ENCODE results near the gene MSANTD7.
A peak's percentile ranks its signal among the peaks of the same experiment; 100 is the strongest.
"Not testable (repeated sequence)": the region's sequence is repeated elsewhere in the genome, so short reads cannot be mapped to it uniquely, and the experiment has no call there.

The MSANTD7 gene, protein sequence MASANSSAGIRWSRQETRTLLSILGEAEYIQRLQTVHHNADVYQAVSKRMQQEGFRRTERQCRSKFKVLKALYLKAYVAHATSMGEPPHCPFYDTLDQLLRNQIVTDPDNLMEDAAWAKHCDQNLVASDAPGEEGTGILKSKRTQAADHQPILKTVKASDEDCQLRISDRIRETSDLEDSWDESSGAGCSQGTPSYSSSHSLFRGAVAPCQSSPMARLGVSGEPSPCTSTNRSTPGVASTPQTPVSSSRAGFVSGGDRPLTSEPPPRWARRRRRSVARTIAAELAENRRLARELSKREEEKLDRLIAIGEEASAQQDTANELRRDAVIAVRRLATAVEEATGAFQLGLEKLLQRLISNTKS

GRCh38 chr10:14837757-14838581 lies at the start of gene MSANTD7, which contains the start of the genes CDNF and HSPA14:
MSANTD7 (plus strand) TSS chr10:14838306; CDS start chr10:14842285, 3,979 bp downstream.
CDNF (minus strand) TSS chr10:14838037; CDS start chr10:14837946, 91 bp downstream.
HSPA14 (plus strand) TSS chr10:14838306; CDS start chr10:14838403, 97 bp downstream.
- DNase-seq, result peak; percentile 98

- DNase-seq, result no peak
These were observed 39.5 kb upstream of the MSANTD7 start for GRCh38 chr10:14798636-14799035.

DNA sequence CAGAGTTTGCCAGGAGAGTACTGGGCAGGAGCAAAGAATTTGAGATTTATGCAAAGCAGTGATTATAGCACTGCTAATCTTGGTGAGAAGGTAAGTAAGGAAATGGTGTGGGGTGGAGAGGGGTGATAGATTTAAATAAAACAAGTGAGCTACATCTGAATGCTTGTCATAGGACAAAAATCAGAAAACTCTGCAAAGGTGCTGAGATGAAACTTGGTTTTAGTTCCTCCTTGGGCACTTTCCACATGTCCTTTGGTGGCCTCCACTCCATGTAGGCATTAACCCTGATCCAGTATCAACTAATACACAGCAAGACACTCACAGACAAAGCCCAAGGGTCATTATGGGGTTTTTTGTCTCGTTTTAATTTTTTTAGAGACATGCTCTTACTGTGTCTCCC lies 37.7 kb upstream of the MSANTD7 start:
- DNase-seq, result no peak

DNA sequence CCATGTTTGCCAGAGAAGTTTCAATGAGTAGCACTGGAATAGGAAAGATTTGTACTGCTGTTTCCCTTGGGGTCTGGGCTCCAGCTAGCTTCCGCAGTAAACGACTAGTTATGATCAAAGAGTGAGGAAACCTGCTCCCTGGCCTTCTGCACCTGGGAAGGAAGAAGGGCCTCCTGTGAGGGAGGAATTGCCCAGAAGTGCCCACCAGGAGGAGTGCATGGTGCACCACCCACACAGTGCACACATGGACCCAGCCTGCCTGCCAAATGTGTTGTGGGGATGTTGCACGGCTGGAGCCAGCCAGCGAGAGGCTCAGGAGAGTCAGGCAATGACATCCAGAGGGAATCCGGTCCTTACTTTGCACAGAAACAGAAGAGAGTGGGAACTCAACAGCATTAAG lies 36.4 kb upstream of the MSANTD7 start:
- DNase-seq, result no peak

DNA sequence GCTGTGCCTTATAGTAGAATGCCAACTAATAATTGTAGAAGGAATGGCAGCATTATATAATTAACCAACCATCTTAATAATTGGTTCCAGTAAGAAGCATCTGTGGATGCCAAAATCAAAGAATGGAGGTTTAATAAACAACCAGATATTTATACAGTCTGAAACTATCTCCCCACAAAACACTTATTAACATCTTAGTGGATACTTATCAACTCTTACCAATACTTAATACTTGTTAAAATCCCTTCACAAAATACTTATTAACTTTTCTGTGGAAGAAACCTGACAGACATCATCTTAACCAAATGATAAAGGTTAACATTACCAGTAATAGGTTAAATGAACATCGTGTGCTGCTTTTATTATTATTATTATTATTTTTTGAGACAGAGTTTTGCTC lies 34.3 kb upstream of the MSANTD7 start:
- no peak for DNase-seq

DNA sequence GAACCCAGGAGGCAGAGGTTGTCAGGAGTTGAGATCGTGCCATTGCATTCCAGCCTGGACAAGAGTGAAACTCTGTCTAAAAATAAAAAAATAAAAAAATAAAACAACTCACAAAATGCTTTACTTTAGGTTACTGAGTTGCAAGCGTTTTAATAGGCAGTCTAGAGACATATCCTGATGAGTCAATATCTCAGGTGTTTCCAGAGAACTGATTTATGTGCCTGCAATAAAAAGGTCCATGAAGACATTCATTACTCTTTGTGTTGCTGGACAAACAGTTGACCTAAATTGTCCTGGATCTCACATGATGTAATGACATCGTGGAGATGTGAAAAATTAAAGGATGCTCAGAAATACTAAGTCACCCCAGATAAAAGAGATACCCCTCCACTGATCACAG lies 31.8 kb upstream of the MSANTD7 start:
- DNase-seq, result no peak

DNA sequence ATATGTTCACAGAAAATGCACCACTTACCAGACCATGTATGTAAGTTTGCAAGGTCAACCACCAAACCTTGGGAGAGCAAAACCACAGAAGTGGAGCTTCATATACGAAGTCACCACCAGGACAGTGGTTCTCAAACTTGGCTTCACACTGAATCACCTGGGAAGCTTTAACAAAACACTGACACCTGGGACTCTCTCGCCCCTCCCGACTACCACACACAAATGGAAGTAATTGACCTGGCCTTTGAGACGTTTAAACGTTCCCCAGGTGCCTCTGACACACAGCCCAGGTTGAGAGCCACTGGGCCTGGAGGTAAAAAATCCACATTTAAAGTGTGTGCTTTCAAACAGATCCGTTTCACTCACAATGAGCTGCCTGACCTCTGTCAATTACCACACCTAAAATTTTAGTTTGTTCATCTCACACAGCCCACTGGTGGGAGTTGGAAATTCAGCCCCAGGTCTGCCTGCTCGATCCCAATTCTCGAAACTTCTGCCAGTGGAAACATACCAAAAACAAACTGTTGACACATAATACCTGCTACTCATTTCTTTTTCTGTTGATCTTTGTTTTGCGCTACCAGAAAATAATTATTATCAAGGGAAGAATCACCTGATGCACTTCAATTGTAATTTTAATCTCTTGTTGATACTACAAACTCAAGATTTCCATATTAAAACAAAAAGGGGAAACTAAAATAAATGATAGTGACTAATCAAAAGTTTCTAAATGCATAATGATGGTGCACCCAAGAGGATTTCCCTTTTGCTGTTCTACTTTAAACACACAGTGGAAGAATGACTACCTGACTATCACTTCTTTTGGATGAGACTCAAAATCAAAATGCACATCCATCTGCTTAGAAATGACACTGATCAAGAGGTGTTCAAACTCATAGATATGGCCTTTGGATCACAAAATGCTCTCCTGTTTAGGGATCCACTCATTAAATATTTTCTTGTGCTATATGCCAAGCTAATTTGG lies 26.8 kb upstream of the MSANTD7 start:
- no peak for DNase-seq

DNA sequence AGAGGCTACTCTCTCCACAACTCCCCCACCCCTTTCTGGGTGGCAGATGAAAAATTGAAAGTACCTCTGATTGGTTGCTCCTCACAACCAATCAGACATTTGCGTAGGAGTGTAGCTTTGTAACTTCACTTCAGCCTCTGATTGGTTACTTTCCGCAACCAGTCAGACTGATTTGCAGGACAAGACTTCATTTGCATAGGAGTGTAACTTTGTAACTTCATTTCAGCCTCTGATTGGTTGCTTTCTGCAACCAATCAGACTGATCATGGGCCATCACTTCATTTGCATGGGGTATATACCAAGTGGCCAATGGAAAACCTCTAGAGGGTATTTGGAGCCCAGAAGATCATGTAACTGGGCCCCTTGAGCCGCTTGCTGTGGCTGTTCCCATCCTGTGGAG lies 25.8 kb upstream of the MSANTD7 start:
- DNase-seq, result no peak

- DNase-seq, result no peak
These were observed 22.4 kb upstream of the MSANTD7 start for GRCh38 chr10:14815681-14816080.

DNA sequence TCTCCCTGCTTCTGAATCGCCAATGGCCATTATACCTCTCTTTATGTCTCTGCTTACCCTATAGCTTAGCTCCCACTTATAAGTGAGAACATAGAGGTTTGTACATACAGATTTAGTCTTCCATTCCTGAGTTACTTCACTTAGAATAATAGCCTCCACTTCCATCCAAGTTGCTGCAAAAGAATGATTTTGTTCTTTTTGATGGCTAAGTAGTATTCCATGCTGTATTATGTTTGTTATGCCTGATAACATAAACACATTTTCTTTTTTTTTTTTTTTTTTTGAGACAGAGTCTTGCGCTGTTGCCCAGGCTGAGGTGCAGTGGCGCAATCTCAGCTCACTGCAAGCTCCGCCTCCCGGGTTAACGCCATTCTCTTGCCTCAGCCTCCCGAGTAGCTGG lies 21.4 kb upstream of the MSANTD7 start:
- not testable (repeated sequence) for DNase-seq

- no peak for DNase-seq
These were observed 17.9 kb upstream of the MSANTD7 start for GRCh38 chr10:14820010-14820774.

- no peak for DNase-seq
These were observed 17.3 kb upstream of the MSANTD7 start for GRCh38 chr10:14820775-14821154.

DNA sequence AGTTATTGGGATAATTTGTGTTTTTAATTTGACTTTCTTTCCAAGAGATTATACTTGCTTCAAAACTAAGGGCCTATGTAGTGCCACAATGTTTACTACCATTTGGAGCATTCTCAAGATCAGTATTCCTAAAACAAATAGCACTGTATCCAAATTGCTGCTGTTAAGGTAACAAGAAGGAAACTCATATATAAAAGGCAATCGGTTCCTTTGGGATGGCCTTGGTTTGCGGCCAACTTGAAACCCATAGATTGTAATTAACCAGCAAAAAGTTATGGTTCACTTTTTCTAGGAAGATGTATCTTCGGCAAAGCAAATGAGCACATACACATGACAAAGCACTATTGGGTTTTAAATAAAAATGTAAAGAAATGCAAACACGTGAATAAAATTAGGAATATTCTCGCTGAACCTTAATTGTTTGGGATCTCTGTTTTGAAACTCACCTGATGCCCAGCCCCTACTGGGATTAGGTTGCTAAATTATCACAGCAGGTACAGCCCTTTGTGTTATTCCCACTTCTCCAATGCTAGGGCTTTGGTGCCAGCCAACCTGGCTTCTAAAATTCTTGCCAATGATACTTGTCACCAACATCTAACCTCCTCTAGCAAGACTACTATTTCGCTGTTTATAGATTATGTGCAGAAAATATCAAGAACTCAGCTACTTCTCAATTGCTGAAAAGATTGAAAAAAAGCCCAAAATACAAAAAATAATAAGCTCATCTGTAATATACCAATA lies 16.3 kb upstream of the MSANTD7 start:
- DNase-seq, result no peak

GRCh38 chr10:14822879-14823755 lies 15.0 kb upstream of the MSANTD7 start:
- DNase-seq, result no peak

DNA sequence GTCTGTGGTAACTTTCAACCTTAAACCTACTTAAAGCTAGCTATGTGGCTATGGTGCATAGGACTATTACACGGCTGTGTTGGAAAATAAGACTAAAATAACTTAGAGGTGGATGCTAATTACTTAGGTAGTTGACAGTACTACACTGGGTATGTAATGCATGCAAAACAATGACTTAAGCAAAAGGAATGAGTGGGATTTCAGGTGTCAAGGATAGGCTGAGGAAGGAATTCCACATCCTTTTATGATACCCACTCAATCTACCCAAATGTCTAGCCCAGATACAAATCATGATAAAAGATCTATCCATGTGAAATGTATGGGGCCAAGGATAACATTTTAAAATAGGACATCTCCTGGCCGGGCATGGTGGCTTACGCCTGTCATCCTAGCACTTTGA lies 14.1 kb upstream of the MSANTD7 start:
- no peak for DNase-seq

- DNase-seq, result no peak
These were observed 11.9 kb upstream of the MSANTD7 start for GRCh38 chr10:14826076-14826829.

DNA sequence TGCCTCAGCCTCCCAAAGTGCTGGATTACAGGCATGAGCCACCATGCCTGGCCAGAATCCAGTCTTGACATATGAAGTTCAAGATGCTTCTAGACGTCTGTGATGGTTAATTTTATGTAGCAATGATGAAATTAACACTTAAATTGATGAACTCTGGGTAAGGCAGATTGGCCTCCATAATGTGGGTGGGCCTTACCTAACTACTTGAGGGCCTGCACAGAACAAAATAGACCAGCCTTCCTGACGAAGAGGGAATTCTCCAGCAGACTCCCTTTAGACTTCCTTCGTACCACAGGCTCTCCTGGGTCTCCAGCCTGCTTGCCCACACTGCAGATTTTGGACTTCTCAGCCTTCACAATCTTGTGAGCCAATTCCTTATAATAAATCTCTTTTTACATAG lies 5.0 kb upstream of the MSANTD7 start:
- DNase-seq, result no peak

DNA sequence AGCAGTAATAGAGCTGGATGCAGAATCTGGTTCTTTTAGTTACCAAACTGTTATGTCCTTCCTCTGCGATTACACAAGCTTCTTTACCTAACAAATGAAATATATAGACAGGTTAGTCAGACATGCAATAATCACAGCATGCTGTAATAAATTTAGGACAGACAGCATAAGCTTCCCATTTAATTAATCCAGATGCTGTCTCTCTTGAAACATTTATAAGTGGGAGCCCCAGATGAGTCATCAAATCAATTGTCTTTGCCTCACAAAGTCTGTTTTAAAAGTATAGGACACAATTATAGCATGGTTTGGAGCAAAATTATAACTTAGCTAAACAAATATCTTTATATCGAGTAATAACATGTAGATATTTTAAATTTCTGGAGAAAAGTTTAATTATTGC lies 1.9 kb upstream of the MSANTD7 start:
- no peak for DNase-seq

DNA sequence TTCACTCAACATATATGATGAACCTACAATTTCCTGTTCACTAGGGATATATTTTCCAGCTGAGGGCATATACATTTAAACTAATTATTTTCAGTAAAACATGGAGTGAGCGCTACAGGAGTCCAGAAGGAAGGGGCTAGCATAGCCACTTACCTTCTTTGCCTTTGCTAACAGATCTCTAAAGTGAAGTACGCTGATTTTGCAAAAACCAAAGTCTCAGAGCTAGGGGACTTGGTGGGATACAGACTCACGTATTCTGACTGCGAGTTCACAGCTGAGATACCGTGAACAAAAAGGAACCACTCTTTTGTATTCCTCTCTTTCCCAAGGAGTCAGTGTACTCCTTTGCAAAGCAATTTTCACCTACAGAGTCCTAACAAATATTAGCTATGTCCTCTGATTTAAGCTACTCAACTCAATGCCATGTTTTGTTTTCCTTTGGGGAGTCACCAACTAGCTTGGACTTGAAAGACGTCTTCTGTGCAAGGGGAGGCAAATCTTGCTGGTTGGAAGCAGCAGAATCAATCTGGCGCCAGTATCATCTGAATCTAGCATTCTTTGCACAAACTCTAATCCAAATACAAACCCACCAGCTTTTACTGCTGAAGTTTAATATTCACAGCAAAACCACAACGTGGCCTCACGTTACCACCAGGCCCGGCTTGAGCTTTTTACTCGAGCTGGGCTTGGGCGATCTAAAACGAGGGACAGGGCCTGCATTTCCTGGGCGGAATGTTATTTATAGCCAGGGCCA lies 926 bp upstream of the MSANTD7 start:
- DNase-seq, result no peak
